HCT116 (cell line): ENCODE measurements around the gene FRS2. TPM values are rescaled to one million over a fixed set of nuclear protein-coding genes. Genes with fewer than 3 reads are reported as not detected.

Experiments
- ATAC-seq: fragments of 200-7000 bp; cut with Tn5 transposase; 2 replicates; pipeline ENCODE4 v1.9.1; 2020; ENCODE audit warnings: mild to moderate bottlenecking, moderate library complexity
- BruUV-seq: library from RNA; stranded (reverse); fragments of 400-500 nt; replicated peaks from 2 replicates; lab custom pipeline; 2021; lab: Mats Ljungman, UMichigan
- CTCF ChIA-PET: fragments of 300-600 bp; sonication (Branson Sonifier 250); formaldehyde crosslinking; loops from one replicate; lab custom pipeline; 2021; ENCODE audit warnings: antibody characterized with exemption; lab: Charles Lee
- POLR2A ChIA-PET: fragments of 300-600, 350-600 bp; sonication (Branson Sonifier 250); formaldehyde crosslinking; loops from one replicate; lab custom pipeline; 2021; ENCODE audit warnings: antibody characterized with exemption; lab: Charles Lee
- RAD21 ChIA-PET, 2 experiments: fragments of 300-600 bp; sonication (Branson Sonifier 250); formaldehyde crosslinking; loops; one replicate each; lab custom pipeline; 2023; ENCODE audit warnings: low total read pairs in 2 of 2; ENCODE audit not compliant: uncharacterized antibody in 2 of 2, unreplicated experiment in 2 of 2, low non-redundant PET in 1 of 2; lab: Charles Lee
- DNase-seq: peaks from one replicate; pipeline ENCODE4 v3.0.0-alpha.2; 2010; ENCODE audit warnings: low read depth, low spot score
- H2AFZ ChIP-seq: fragments of 200-600 bp; shearing (Covaris generic), sonication (generic); 2 replicates; pipeline ENCODE4 v1.6.1; 2017; ENCODE audit warnings: low read depth, mixed run types, mixed read lengths, antibody characterized with exemption, low read length; ENCODE audit not compliant: poor library complexity, severe bottlenecking
- H3K27ac ChIP-seq: 2 replicates; pipeline ENCODE4 v1.5.1; 2012; ENCODE audit warnings: low read depth, low read length
- H3K27me3 ChIP-seq: fragments of 200-600 bp; sonication (generic); 2 replicates; pipeline ENCODE4 v1.6.1; 2016; ENCODE audit warnings: mixed run types, low read length, mixed read lengths; ENCODE audit not compliant: insufficient read depth
- H3K36me3 ChIP-seq, 2 experiments: fragments of 200-500 bp in 1 of 2; fragments of 200-600 bp in 1 of 2; sonication (Bioruptor generic) in 1 of 2; sonication (generic) in 1 of 2; 2 replicates each; pipeline versions ENCODE4 v1.5.1 to v1.6.1; 2014 to 2016; ENCODE audit warnings: low read length in 2 of 2, inconsistent platforms in 1 of 2, mixed read lengths in 1 of 2, mixed run types in 1 of 2; ENCODE audit not compliant: insufficient read depth in 2 of 2, control insufficient read depth in 1 of 2
- H3K4me1 ChIP-seq, 2 experiments: fragments of 200-600 bp in 1 of 2; sonication (generic) in 1 of 2; 2 replicates each; pipeline versions ENCODE4 v1.5.1 to v1.6.1; 2012 to 2017; ENCODE audit warnings: low read length in 2 of 2, inconsistent platforms in 1 of 2, mild to moderate bottlenecking in 1 of 2, mixed read lengths in 1 of 2, mixed run types in 1 of 2, moderate library complexity in 1 of 2; ENCODE audit not compliant: insufficient read depth in 2 of 2, control insufficient read depth in 1 of 2
- H3K4me2 ChIP-seq: fragments of 200-600 bp; sonication (generic); 2 replicates; pipeline ENCODE4 v1.6.1; 2017; ENCODE audit warnings: mixed run types, low read length, mixed read lengths
- H3K4me3 ChIP-seq, 2 experiments: fragments of 200-600 bp in 1 of 2; sonication (generic) in 1 of 2; replicated peaks in 1 of 2; 2 replicates each; pipeline ENCODE4 v1.5.1; 2011 to 2016; ENCODE audit warnings: low read length in 2 of 2, control low read depth in 1 of 2, low read depth in 1 of 2, mild to moderate bottlenecking in 1 of 2, mixed read lengths in 1 of 2, mixed run types in 1 of 2
- H3K79me2 ChIP-seq: fragments of 200-600 bp; sonication (generic); 2 replicates; pipeline ENCODE4 v1.6.1; 2017; ENCODE audit warnings: mild to moderate bottlenecking, mixed run types, low read length, moderate library complexity, mixed read lengths; ENCODE audit not compliant: insufficient read depth
- H3K9ac ChIP-seq: fragments of 200-600 bp; sonication (generic); 2 replicates; pipeline ENCODE4 v1.6.1; 2016; ENCODE audit warnings: low read length, mixed read lengths
- H3K9me2 ChIP-seq: fragments of 200-600 bp; sonication (generic), shearing (Covaris generic); 2 replicates; pipeline ENCODE4 v1.6.1; 2017; ENCODE audit warnings: mixed run types, mild to moderate bottlenecking, moderate library complexity; ENCODE audit not compliant: insufficient read depth
- H3K9me3 ChIP-seq, 2 experiments: fragments of 200-500 bp in 1 of 2; fragments of 200-600 bp in 1 of 2; sonication (Bioruptor generic) in 1 of 2; sonication (generic) in 1 of 2; 2 replicates each; pipeline ENCODE4 v1.6.1; 2014 to 2017; ENCODE audit warnings: low read length in 2 of 2, mixed read lengths in 2 of 2, inconsistent platforms in 1 of 2, low read depth in 1 of 2, mild to moderate bottlenecking in 1 of 2, mixed run types in 1 of 2, moderate library complexity in 1 of 2; ENCODE audit not compliant: control insufficient read depth in 1 of 2, insufficient read depth in 1 of 2
- H4K20me1 ChIP-seq: fragments of 200-600 bp; sonication (generic), shearing (Covaris generic); 2 replicates; pipeline ENCODE4 v1.6.1; 2017; ENCODE audit warnings: mixed run types, mild to moderate bottlenecking, moderate library complexity; ENCODE audit not compliant: insufficient read depth
- CBX3 ChIP-seq: IDR thresholded peaks from 2 replicates; pipeline ENCODE4 v1.6.1; 2012; ENCODE audit warnings: low read depth
- EGR1 ChIP-seq: IDR thresholded peaks from 2 replicates; pipeline ENCODE4 v1.6.1; 2012; ENCODE audit warnings: low read depth
- ELF1 ChIP-seq: IDR thresholded peaks from 2 replicates; pipeline ENCODE4 v1.6.1; 2012; ENCODE audit warnings: low read depth, borderline replicate concordance
- EZH2 ChIP-seq: fragments of 200-600 bp; sonication (generic); IDR thresholded peaks from 2 replicates; pipeline ENCODE4 v1.6.1; 2017; ENCODE audit warnings: antibody characterized with exemption, mixed run types
- EZH2phosphoT487 ChIP-seq: fragments of 200-600 bp; IDR thresholded peaks from 2 replicates; pipeline ENCODE4 v1.6.1; 2018; ENCODE audit warnings: antibody characterized with exemption, borderline replicate concordance
- JUND ChIP-seq: IDR thresholded peaks from 2 replicates; pipeline ENCODE4 v1.6.1; 2012
- RAD21 ChIP-seq: IDR thresholded peaks from 2 replicates; pipeline ENCODE4 v1.6.1; 2012; ENCODE audit warnings: low read depth, mild to moderate bottlenecking
- TCF7L2 ChIP-seq: IDR thresholded peaks from 2 replicates; pipeline ENCODE4 v1.7.0; 2011; ENCODE audit warnings: borderline replicate concordance, inconsistent platforms; ENCODE audit not compliant: insufficient read depth, insufficient read length; ENCODE audit errors: extremely low read depth
- YY1 ChIP-seq: IDR thresholded peaks from 2 replicates; pipeline ENCODE4 v1.6.1; 2011; ENCODE audit warnings: low read length, low read depth, moderate library complexity, mild to moderate bottlenecking; ENCODE audit not compliant: insufficient replicate concordance; ENCODE audit errors: extremely low read depth
- intact Hi-C: fragments of 100-400 bp; cut with micrococcal nuclease; formaldehyde crosslinking; loops from 2 replicates; pipeline ENCODE4 v1.10.0; 2022
- total RNA-seq: library from RNA; stranded (reverse); gene quantifications from one replicate; pipeline ENCODE4 v1.2.1, GENCODE V29; 2021; ENCODE audit not compliant: unreplicated experiment
- TF ChIP-seq, protein P1 (sequence below): IDR thresholded peaks from 2 replicates; pipeline ENCODE4 v1.6.1; 2012
- TF ChIP-seq, protein P2 (sequence below): IDR thresholded peaks from 2 replicates; pipeline ENCODE4 v1.6.1; 2012

Gene FRS2
- total RNA-seq, 1 experiment from 2014 or later = 14.7 TPM

DNA sequence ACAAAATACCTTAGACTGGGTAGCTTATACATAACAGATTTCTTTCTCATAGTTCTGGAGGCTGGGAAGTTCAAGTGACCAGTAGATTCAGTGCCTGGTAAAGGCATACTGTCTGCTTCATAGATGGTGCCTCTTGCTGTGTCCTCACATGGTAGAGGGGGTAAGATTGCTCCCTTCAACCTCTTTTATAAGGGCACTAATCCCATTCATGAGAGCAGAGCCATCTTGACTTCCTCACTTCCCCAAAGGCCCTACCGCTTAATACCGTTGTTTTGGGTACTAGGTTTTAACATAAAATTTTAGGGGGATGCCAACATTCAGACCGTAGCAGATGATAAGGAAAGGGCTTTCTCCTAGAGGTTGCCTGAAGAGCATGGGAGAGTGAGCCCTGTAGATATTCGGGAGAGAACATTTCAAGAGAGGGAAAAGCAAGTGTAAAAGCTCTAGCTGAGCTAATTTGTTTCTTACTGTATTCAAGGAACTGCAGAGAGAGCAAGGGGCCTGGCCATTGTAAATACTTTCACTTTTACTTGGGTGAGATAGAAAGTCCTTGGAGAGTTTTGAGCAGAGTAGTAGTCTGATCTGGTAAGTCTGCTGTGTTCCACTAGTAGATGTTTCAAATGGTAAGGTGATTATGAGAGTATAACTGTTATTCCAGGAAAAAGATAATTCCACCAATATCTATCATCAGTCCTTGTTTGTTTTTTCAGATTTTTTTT, 27.3 kb downstream of the FRS2 start:
- ATAC-seq (no peak), DNase-seq (no peak)
- Histone ChIP-seq H2AFZ (no peak overlapping the region), H3K4me1 (peaks cover 24 to 34% of the 10 kb centered on the region in 2 experiments), H3K4me2 (no peak overlapping the region), H3K79me2 (peaks cover 91% of the 10 kb centered on the region), H3K27me3 (no peaks in the 10 kb centered on the region), H3K4me3 (no peak overlapping the region), H3K9me2 (0 out of 2 replicates have a peak, but pooled peaks cover 4% of the 10 kb centered on the region), H3K27ac (no peak overlapping the region), H3K36me3 (no peaks in the 10 kb centered on the region), H4K20me1 (peaks cover 14% of the 10 kb centered on the region; the same call in 1 of the 2 replicates), H3K9me3 (no peaks in the 10 kb centered on the region), H3K9ac (no peak overlapping the region)
- CTCF ChIA-PET = no interaction called here
- TF ChIP-seq ELF1 (no peak), RAD21 (no peak), EZH2phosphoT487 (no peak), JUND (no peak), EZH2 (no peak), YY1 (no peak), CBX3 (no peak), TCF7L2 (no peak), EGR1 (no peak)
- TF ChIP-seq, protein P1, sequence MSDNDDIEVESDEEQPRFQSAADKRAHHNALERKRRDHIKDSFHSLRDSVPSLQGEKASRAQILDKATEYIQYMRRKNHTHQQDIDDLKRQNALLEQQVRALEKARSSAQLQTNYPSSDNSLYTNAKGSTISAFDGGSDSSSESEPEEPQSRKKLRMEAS = no peak
- TF ChIP-seq, protein P2, sequence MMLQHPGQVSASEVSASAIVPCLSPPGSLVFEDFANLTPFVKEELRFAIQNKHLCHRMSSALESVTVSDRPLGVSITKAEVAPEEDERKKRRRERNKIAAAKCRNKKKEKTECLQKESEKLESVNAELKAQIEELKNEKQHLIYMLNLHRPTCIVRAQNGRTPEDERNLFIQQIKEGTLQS = no peak
- intact Hi-C loops = no loop called here
- BruUV-seq = no TSS peak
- POLR2A ChIA-PET = no interaction called here
- RAD21 ChIA-PET = no interaction called here
